Loucy (cell line): ENCODE data around the gene BCL11B.

Source experiments
- EZH2phosphoT487 ChIP-seq: fragments of 200-600 bp; IDR thresholded peaks from 2 replicates; pipeline ENCODE4 v1.6.1; 2018; ENCODE audit warnings: antibody characterized with exemption, mild to moderate bottlenecking, moderate library complexity, borderline replicate concordance
- TF ChIP-seq, protein P1 (sequence below): fragments of 200-600 bp; sonication (generic); conservative IDR thresholded peaks from 2 replicates; pipeline ENCODE4 v1.5.1; 2014; ENCODE audit warnings: mild to moderate bottlenecking, antibody characterized with exemption, low read length

DNA sequence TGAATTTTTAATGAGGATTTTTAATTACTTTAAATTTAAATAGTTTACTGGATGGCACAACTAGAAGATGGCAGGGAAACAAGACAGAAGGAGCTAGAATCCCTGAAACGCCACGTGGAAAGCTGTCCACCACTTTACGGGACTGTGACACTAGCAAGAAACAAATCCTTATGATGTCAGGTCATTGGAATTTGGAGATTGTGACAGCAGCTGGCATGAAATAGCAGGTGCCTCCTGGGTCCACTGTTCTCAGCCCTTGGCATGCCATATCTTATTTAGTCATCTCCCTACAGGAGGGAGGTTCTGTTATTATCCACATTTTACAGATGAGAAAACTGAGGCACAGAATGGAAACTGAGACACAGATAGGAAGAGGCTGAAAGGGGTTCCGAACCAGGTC is 113.8 kb downstream of the BCL11B start:
- TF ChIP-seq, protein P1, sequence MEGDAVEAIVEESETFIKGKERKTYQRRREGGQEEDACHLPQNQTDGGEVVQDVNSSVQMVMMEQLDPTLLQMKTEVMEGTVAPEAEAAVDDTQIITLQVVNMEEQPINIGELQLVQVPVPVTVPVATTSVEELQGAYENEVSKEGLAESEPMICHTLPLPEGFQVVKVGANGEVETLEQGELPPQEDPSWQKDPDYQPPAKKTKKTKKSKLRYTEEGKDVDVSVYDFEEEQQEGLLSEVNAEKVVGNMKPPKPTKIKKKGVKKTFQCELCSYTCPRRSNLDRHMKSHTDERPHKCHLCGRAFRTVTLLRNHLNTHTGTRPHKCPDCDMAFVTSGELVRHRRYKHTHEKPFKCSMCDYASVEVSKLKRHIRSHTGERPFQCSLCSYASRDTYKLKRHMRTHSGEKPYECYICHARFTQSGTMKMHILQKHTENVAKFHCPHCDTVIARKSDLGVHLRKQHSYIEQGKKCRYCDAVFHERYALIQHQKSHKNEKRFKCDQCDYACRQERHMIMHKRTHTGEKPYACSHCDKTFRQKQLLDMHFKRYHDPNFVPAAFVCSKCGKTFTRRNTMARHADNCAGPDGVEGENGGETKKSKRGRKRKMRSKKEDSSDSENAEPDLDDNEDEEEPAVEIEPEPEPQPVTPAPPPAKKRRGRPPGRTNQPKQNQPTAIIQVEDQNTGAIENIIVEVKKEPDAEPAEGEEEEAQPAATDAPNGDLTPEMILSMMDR = no peak
- no peak for TF ChIP-seq EZH2phosphoT487
